ENCODE results near the gene ACOX1. TPM values are rescaled to one million over a fixed set of nuclear protein-coding genes. Genes with fewer than 3 reads are reported as not detected.

Gene ACOX1
- total and polyA plus RNA-seq, 2 of the 13 experiments (the other 11 are each of a cell fraction or from before 2014, with no cell fraction given) = 86.4 to 120 TPM

DNA sequence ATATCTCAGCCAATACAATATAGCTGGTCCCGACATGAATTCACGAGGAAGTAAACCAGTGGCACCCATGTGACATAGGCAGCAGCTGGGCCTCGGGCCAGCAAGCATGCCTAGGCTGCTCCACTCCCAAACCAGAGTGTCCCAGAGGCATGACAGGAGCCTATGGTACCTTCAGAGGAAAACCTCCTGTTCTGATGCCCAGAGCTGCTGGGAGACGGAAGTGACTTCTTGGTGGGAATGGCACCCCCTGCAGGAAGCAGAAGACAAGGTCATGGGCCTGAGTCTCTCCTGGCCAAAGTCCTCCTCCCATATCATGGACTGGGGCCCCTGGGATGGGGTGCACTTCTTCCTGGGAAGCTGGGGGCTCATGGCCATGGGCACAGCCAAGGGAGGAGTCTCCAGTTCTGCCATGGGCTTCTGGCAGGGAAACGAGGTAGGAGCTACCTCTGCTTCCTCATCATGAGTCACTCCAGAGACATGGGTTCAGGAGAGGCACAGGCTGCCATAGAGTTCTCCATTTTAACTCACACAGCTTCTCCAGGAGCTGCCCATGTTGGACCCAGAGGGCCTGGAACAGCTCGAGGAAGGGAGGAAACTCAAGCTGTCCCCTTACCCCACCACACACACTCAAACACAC, 51.6 kb downstream of the ACOX1 start (continued):
- TF ChIP-seq, protein P1, sequence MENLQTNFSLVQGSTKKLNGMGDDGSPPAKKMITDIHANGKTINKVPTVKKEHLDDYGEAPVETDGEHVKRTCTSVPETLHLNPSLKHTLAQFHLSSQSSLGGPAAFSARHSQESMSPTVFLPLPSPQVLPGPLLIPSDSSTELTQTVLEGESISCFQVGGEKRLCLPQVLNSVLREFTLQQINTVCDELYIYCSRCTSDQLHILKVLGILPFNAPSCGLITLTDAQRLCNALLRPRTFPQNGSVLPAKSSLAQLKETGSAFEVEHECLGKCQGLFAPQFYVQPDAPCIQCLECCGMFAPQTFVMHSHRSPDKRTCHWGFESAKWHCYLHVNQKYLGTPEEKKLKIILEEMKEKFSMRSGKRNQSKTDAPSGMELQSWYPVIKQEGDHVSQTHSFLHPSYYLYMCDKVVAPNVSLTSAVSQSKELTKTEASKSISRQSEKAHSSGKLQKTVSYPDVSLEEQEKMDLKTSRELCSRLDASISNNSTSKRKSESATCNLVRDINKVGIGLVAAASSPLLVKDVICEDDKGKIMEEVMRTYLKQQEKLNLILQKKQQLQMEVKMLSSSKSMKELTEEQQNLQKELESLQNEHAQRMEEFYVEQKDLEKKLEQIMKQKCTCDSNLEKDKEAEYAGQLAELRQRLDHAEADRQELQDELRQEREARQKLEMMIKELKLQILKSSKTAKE (CRISPR knock-in tag; IDR thresholded peaks at IDR 0.05; ENCODE audit: borderline replicate concordance) = no peak
- no peak for TF ChIP-seq ZNF451 (CRISPR knock-in tag; IDR thresholded peaks at IDR 0.05)
- no peak for TF ChIP-seq TOPORS (CRISPR knock-in tag; IDR thresholded peaks at IDR 0.05)
- TF ChIP-seq NFYB (CRISPR knock-in tag; IDR thresholded peaks at IDR 0.05) = no peak
- no peak for TF ChIP-seq RORA (CRISPR knock-in tag; IDR thresholded peaks at IDR 0.05)
- TF ChIP-seq SMAD9 (CRISPR knock-in tag; IDR thresholded peaks at IDR 0.05) = no peak
- TF ChIP-seq TBX3 (IDR thresholded peaks at IDR 0.05; ENCODE audit: borderline replicate concordance) = no peak
- TF ChIP-seq, protein P2, sequence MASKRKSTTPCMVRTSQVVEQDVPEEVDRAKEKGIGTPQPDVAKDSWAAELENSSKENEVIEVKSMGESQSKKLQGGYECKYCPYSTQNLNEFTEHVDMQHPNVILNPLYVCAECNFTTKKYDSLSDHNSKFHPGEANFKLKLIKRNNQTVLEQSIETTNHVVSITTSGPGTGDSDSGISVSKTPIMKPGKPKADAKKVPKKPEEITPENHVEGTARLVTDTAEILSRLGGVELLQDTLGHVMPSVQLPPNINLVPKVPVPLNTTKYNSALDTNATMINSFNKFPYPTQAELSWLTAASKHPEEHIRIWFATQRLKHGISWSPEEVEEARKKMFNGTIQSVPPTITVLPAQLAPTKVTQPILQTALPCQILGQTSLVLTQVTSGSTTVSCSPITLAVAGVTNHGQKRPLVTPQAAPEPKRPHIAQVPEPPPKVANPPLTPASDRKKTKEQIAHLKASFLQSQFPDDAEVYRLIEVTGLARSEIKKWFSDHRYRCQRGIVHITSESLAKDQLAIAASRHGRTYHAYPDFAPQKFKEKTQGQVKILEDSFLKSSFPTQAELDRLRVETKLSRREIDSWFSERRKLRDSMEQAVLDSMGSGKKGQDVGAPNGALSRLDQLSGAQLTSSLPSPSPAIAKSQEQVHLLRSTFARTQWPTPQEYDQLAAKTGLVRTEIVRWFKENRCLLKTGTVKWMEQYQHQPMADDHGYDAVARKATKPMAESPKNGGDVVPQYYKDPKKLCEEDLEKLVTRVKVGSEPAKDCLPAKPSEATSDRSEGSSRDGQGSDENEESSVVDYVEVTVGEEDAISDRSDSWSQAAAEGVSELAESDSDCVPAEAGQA (IDR thresholded peaks at IDR 0.05; ENCODE audit: low read depth) = no peak
- TF ChIP-seq, protein P2 (CRISPR knock-in tag; IDR thresholded peaks at IDR 0.05; ENCODE audit: borderline replicate concordance) = no peak
- TF ChIP-seq ZNF790 (CRISPR knock-in tag; IDR thresholded peaks at IDR 0.05; ENCODE audit: borderline replicate concordance) = no peak
- no peak for TF ChIP-seq MZF1 (CRISPR knock-in tag; IDR thresholded peaks at IDR 0.05; ENCODE audit: borderline replicate concordance)
- TF ChIP-seq, protein P3, sequence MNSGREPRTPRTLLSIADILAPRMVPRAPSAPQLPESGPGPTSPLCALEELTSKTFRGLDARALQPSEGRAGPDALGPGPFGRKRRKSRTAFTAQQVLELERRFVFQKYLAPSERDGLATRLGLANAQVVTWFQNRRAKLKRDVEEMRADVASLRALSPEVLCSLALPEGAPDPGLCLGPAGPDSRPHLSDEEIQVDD (CRISPR knock-in tag; IDR thresholded peaks at IDR 0.05; ENCODE audit: borderline replicate concordance) = no peak
- TF ChIP-seq JDP2 (CRISPR knock-in tag; IDR thresholded peaks at IDR 0.05; ENCODE audit: borderline replicate concordance) = no peak
- TF ChIP-seq ZNF292 (CRISPR knock-in tag; IDR thresholded peaks at IDR 0.05; ENCODE audit: borderline replicate concordance, low read depth) = no peak
- TF ChIP-seq, protein P4, sequence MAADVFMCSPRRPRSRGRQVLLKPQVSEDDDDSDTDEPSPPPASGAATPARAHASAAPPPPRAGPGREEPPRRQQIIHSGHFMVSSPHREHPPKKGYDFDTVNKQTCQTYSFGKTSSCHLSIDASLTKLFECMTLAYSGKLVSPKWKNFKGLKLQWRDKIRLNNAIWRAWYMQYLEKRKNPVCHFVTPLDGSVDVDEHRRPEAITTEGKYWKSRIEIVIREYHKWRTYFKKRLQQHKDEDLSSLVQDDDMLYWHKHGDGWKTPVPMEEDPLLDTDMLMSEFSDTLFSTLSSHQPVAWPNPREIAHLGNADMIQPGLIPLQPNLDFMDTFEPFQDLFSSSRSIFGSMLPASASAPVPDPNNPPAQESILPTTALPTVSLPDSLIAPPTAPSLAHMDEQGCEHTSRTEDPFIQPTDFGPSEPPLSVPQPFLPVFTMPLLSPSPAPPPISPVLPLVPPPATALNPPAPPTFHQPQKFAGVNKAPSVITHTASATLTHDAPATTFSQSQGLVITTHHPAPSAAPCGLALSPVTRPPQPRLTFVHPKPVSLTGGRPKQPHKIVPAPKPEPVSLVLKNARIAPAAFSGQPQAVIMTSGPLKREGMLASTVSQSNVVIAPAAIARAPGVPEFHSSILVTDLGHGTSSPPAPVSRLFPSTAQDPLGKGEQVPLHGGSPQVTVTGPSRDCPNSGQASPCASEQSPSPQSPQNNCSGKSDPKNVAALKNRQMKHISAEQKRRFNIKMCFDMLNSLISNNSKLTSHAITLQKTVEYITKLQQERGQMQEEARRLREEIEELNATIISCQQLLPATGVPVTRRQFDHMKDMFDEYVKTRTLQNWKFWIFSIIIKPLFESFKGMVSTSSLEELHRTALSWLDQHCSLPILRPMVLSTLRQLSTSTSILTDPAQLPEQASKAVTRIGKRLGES (CRISPR knock-in tag; IDR thresholded peaks at IDR 0.05; ENCODE audit: borderline replicate concordance) = no peak
- TF ChIP-seq ZNF879 (CRISPR knock-in tag; IDR thresholded peaks at IDR 0.05) = no peak
- no peak for TF ChIP-seq HIVEP1 (CRISPR knock-in tag; IDR thresholded peaks at IDR 0.05)
- peak; percentile 34; the same call in 1 of the 2 replicates for TF ChIP-seq ELF1 (CRISPR knock-in tag; IDR thresholded peaks at IDR 0.05)
